HG02642 (cell line): Measurements from ENCODE around the gene BAHD1.

Experiments used
- ATAC-seq: cut with Tn5 transposase; IDR thresholded peaks from one replicate; pipeline ENCODE4 v1.9.1; 2021; ENCODE audit warnings: mild to moderate bottlenecking; ENCODE audit not compliant: unreplicated experiment, poor library complexity

BAHD1 gene

GRCh38 chr15:40421246-40422157 lies 19.3 kb upstream of the BAHD1 start:
- peak; percentile 81 for ATAC-seq

GRCh38 chr15:40424483-40425115 lies 16.2 kb upstream of the BAHD1 start:
- no peak for ATAC-seq

GRCh38 chr15:40425681-40426080 lies 15.1 kb upstream of the BAHD1 start:
- no peak for ATAC-seq

- no peak for ATAC-seq
Observed at GRCh38 chr15:40427188-40427587, 13.6 kb upstream of the BAHD1 start.

- no peak for ATAC-seq
Observed at GRCh38 chr15:40428185-40428584, 12.6 kb upstream of the BAHD1 start.

GRCh38 chr15:40429068-40429710 lies 11.6 kb upstream of the BAHD1 start:
- no peak for ATAC-seq

GRCh38 chr15:40430271-40430805 lies 10.4 kb upstream of the BAHD1 start:
- no peak for ATAC-seq

- ATAC-seq = no peak
Observed at GRCh38 chr15:40435023-40435709, 5.6 kb upstream of the BAHD1 start.

- no peak for ATAC-seq
Observed at GRCh38 chr15:40435710-40436089, 5.1 kb upstream of the BAHD1 start.

- ATAC-seq = no peak
Observed at GRCh38 chr15:40436116-40436891, 4.4 kb upstream of the BAHD1 start.

GRCh38 chr15:40436892-40437751 lies 3.6 kb upstream of the BAHD1 start:
- ATAC-seq = no peak

GRCh38 chr15:40437752-40438687 lies 2.7 kb upstream of the BAHD1 start:
- no peak for ATAC-seq

- ATAC-seq = no peak
Observed at GRCh38 chr15:40438712-40439111, 2.0 kb upstream of the BAHD1 start.

- no peak for ATAC-seq
Observed at GRCh38 chr15:40439461-40439959, 1.2 kb upstream of the BAHD1 start.

- ATAC-seq = no peak
Observed at GRCh38 chr15:40439960-40440742, 602 bp upstream of the BAHD1 start.

- peak; percentile 2 for ATAC-seq
Observed at GRCh38 chr15:40441565-40442531, 1.1 kb downstream of the BAHD1 start.
